IPS DF 19.7 (cell line): ENCODE measurements around the gene CFAP77.
A peak's percentile ranks its signal among the peaks of the same experiment; 100 is the strongest.

Source experiments
- DNase-seq: peaks from one replicate; pipeline ENCODE4 v3.0.0-alpha.2; 2013; ENCODE audit warnings: low read depth, low spot score

The CFAP77 gene

GRCh38 chr9:132408521-132408920 lies 1.5 kb upstream of the CFAP77 start:
- DNase-seq, result no peak

- DNase-seq, result no peak
Measured at GRCh38 chr9:132410642-132411041, 631 bp downstream of the CFAP77 start.

- DNase-seq, result peak; percentile 45
Measured at GRCh38 chr9:132411091-132411508, 1.1 kb downstream of the CFAP77 start.

- no peak for DNase-seq
Measured at GRCh38 chr9:132412089-132412488, 2.1 kb downstream of the CFAP77 start.

- DNase-seq, result no peak
Measured at GRCh38 chr9:132413926-132414325, 3.9 kb downstream of the CFAP77 start.

- DNase-seq, result no peak
Measured at GRCh38 chr9:132414731-132415130, 4.7 kb downstream of the CFAP77 start.

GRCh38 chr9:132415181-132415580 lies 5.2 kb downstream of the CFAP77 start:
- DNase-seq, result no peak

GRCh38 chr9:132418726-132419363 lies 8.8 kb downstream of the CFAP77 start:
- no peak for DNase-seq

GRCh38 chr9:132422574-132422973 lies 12.6 kb downstream of the CFAP77 start:
- no peak for DNase-seq

- no peak for DNase-seq
Measured at GRCh38 chr9:132423503-132423902, 13.5 kb downstream of the CFAP77 start.

- DNase-seq, result no peak
Measured at GRCh38 chr9:132424857-132425674, 15.1 kb downstream of the CFAP77 start.

GRCh38 chr9:132425675-132426062 lies 15.7 kb downstream of the CFAP77 start:
- no peak for DNase-seq

GRCh38 chr9:132426639-132427414 lies 16.8 kb downstream of the CFAP77 start:
- no peak for DNase-seq

- no peak for DNase-seq
Measured at GRCh38 chr9:132430998-132431397, 21.0 kb downstream of the CFAP77 start.

- DNase-seq, result no peak
Measured at GRCh38 chr9:132434881-132435280, 24.9 kb downstream of the CFAP77 start.

- no peak for DNase-seq
Measured at GRCh38 chr9:132439153-132439552, 29.1 kb downstream of the CFAP77 start.

GRCh38 chr9:132440735-132441134 lies 30.7 kb downstream of the CFAP77 start:
- DNase-seq, result no peak

- DNase-seq, result no peak
Measured at GRCh38 chr9:132441404-132441803, 31.4 kb downstream of the CFAP77 start.

- no peak for DNase-seq
Measured at GRCh38 chr9:132443951-132444607, 34.1 kb downstream of the CFAP77 start.

GRCh38 chr9:132446887-132447286 lies 36.9 kb downstream of the CFAP77 start:
- no peak for DNase-seq

- no peak for DNase-seq
Measured at GRCh38 chr9:132447346-132447745, 37.3 kb downstream of the CFAP77 start.

GRCh38 chr9:132447902-132448301 lies 37.9 kb downstream of the CFAP77 start:
- DNase-seq, result no peak
